Measurements from ENCODE around the gene KATNAL1.

KATNAL1 gene

DNA sequence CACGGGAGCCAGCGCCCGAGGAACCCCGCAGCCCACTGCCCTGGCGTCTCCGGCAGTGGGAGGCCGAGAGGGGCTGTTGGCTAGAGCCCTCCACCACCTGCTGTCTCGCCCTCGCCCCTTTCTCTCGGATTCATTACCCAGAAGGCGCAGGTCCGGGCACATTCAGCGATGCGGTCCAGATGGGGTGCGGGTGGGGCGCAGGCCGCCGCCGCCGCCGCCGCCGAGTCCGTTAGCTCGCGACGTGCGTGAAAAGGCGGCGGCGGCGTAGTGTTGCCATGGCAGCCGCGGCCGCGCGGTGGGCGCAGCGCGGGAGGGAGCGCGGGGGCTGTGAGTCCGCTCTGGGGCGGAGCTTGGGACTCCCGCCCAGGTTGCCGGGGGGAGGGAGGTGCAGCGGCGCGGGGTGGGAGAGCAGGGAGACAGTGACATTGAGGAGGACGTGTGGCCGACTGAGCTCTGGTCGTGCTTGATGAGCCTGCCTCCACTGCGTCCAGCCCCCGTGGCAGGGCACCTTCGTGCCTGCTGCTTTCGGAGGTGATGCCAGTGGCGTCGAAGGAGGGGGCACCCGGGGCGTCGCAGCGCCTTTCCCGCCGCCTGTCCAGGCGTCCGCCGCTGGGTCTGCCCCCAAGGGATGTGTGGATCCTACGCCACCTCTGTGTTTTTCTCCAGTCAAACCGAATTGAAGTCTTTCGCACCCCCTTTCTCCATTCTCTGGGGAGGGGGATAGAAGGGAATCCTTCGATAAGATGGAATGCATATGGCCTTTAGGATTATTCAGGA, at the start of gene KATNAL1:
Gene KATNAL1, minus strand, starts transcription at position 358 of the 777 bp plus-strand sequence. CDS start 23,774 bp downstream, outside the sequence.
- H3K27me3 ChIP-seq, result no peaks in the 10 kb centered on the region
- peaks cover 0 to 11% (median 0%) of the 10 kb centered on the region in 11 experiments; a peak in 2 of 22 replicates for H3K36me3 ChIP-seq
- peak within 1 kb of the TSS; percentile 88 to 98 (median 93) for H3K4me3 ChIP-seq
- H3K4me1 ChIP-seq, result peaks cover 43 to 66% (median 60%) of the 10 kb centered on the region in 10 experiments
- peak within 1 kb of the TSS; percentile 63 to 92 (median 89); a peak in 21 of 22 replicates for H3K27ac ChIP-seq
- peak within 1 kb of the TSS; percentile 80 to 94 (median 87) for H3K4me2 ChIP-seq
- H3K9me3 ChIP-seq (replicated peaks in 1 of 11), result peaks cover 0 to 12% (median 0%) of the 10 kb centered on the region in 11 experiments; a peak in 2 of 22 replicates
- H4K20me1 ChIP-seq, result no peaks in the 10 kb centered on the region; a peak in 1 of 22 replicates
- H3K9ac ChIP-seq, result peak within 1 kb of the TSS; percentile 83 to 94 (median 89)
- TF ChIP-seq Cebpa-rat (IDR thresholded peaks at IDR 0.05), result no peak

DNA sequence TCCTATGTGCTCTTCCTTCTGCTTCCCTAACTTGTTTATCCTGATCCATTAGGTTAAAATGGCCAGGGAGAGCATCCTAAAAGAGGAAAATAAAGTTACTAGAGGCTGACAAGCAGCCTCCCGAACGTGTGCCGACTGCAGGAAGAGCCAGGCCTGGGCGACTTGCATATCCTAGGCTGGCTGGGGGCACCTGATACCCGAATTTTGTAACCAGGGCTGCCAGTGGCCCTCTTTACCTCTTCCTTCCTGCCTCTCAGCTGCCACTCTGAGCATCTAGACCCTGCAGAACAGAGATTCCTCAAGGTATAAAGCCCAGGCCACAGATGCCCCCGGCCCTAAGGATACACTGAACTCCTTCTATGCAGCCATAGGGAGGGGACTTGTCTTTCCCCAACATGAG, 48.5 kb upstream of the KATNAL1 start:
- Histone ChIP-seq H3K9ac (peak overlapping the region in 9 of 11 experiments; percentile 12 to 76 (median 48); a peak in 14 of 22 replicates), H3K4me3 (peak overlapping the region in 6 of 10 experiments; percentile 3 to 33 (median 22); a peak in 6 of 20 replicates), H3K36me3 (peaks cover 0 to 78% (median 19%) of the 10 kb centered on the region in 11 experiments; a peak in 17 of 22 replicates), H3K4me1 (peaks cover 28 to 85% (median 64%) of the 10 kb centered on the region in 10 experiments), H3K27ac (peak overlapping the region in 8 of 11 experiments; percentile 21 to 78 (median 66); a peak in 14 of 22 replicates), H4K20me1 (peaks cover 0 to 6% (median 0%) of the 10 kb centered on the region in 11 experiments; a peak in 1 of 22 replicates), H3K27me3 (no peaks in the 10 kb centered on the region), H3K9me3 (replicated peaks in 1 of 11) (peaks cover 16 to 23% (median 17%) of the 10 kb centered on the region in 11 experiments), H3K4me2 (peak overlapping the region; percentile 54 to 97 (median 89))
- TF ChIP-seq Cebpa-rat (IDR thresholded peaks at IDR 0.05), result no peak

DNA sequence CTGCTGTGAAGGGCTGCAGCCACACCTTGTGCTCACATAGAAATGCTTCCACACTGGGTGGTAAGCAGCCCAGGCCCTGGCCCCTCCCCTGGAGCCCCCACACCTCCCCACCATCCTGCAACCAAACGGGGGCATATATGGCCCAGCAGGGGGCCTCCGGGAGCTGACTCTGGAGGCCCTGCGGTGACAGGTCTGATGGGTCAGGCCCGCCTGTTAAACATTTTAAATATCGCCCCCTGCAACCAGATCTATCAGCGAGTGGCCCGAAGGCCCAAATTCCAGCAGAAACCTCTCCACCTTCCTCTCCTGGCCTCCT, 48.0 kb upstream of the KATNAL1 start:
- H3K27ac ChIP-seq, result peak overlapping the region in 8 of 11 experiments; percentile 21 to 78 (median 66); a peak in 14 of 22 replicates
- H3K4me2 ChIP-seq, result peak overlapping the region; percentile 54 to 97 (median 89)
- peak overlapping the region in 9 of 11 experiments; percentile 15 to 76 (median 48); a peak in 15 of 22 replicates for H3K9ac ChIP-seq
- TF ChIP-seq Cebpa-rat (IDR thresholded peaks at IDR 0.05), result no peak
- H3K36me3 ChIP-seq, result peaks cover 0 to 78% (median 18%) of the 10 kb centered on the region in 11 experiments; a peak in 17 of 22 replicates
- H3K4me3 ChIP-seq, result peak overlapping the region in 7 of 10 experiments; percentile 11 to 38 (median 24); a peak in 8 of 20 replicates
- peaks cover 27 to 80% (median 59%) of the 10 kb centered on the region in 10 experiments for H3K4me1 ChIP-seq
- peaks cover 16 to 22% (median 17%) of the 10 kb centered on the region in 11 experiments for H3K9me3 ChIP-seq (replicated peaks in 1 of 11)
- H3K27me3 ChIP-seq, result no peaks in the 10 kb centered on the region
- peaks cover 0 to 6% (median 0%) of the 10 kb centered on the region in 11 experiments; a peak in 1 of 22 replicates for H4K20me1 ChIP-seq

DNA sequence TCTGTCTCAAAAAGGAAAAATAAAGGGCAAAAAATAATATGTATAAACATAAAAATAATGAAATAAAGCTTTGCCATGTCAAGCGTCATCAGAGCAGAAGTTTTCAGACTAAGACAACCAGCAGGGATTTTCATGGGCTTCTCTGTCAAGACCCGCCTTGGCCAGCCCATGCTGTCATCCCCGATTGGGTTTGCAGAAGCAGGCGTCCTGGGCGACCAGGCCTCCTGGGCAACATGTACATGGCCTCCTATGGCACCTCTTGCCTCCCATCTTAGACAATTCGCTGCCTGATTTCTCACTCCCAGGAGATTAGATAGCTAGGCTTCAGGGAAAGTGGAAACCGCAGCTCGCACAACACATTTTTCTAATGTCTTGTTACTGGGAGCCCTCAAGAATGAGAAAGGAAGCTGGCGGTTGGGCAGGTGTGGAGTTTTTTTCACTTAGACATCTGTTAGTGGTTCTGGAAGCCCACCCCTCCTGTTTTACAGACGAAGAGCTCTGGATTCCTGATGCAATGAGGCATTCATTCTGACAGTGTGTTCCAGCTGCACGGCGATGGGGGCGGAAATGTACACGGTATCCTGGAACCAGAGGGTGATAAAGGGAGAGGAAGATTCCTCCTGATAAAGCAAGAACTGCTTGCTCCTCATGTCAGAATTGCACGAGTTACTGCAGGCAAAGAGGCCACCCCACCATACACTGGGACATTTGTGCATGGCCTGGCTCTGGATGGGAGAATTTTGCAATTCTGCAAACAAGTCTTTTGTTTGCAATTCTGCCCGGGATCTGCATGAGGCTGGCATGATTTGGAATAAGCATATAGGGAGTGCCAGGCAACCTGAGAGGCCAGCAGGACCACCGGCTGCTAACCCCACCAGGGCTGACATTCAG, 47.4 kb upstream of the KATNAL1 start:
- H3K4me3 ChIP-seq, result peak overlapping the region in 6 of 10 experiments; percentile 11 to 38 (median 26); a peak in 8 of 20 replicates
- peak overlapping the region; percentile 54 to 97 (median 89) for H3K4me2 ChIP-seq
- peaks cover 0 to 6% (median 0%) of the 10 kb centered on the region in 11 experiments; a peak in 1 of 22 replicates for H4K20me1 ChIP-seq
- peak in 3 of 11 experiments; percentile 41 to 83 (median 64); a peak in 7 of 22 replicates for TF ChIP-seq Cebpa-rat (IDR thresholded peaks at IDR 0.05)
- peak overlapping the region in 8 of 11 experiments; percentile 15 to 76 (median 49); a peak in 16 of 22 replicates for H3K9ac ChIP-seq
- peaks cover 0 to 78% (median 23%) of the 10 kb centered on the region in 11 experiments; a peak in 18 of 22 replicates for H3K36me3 ChIP-seq
- no peaks in the 10 kb centered on the region for H3K27me3 ChIP-seq
- H3K27ac ChIP-seq, result peak overlapping the region in 7 of 11 experiments; percentile 50 to 78 (median 71); a peak in 14 of 22 replicates
- peaks cover 21 to 74% (median 53%) of the 10 kb centered on the region in 10 experiments for H3K4me1 ChIP-seq
- H3K9me3 ChIP-seq (replicated peaks in 1 of 11), result peaks cover 16 to 23% (median 19%) of the 10 kb centered on the region in 11 experiments

DNA sequence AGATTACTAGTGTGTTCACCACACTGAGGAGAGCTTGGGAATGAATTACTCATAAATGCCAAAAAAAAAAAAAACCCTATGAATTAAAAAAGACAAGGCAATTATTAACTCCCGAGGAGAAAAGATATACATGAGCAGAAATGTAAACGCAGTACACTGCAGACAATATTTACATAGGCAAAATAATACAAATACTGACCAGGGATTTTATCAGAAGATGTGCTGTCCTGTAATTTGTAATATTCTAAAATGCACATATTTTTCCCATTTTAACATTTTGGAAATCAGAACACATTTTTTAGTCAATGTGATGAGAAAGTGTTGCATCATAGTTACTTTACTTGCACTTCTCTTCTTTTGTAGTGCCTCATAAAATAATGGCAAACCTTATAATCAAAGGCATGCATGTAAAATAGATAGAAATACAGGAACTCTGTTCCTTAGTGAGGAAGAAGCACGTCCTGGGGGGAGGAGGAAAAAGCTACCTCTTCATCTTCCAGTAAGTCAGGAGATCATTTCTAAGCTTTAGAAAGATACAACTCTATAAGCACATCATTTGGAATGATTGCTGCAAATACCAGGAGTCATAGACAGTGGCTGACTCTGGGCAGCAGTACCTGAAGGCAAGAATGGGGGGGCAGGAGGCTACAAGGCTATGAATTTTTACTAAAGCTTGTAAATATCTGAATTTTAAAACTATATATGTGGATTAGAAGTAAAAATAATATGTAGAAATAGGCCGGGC, 46.3 kb upstream of the KATNAL1 start:
- Histone ChIP-seq H3K27me3 (no peaks in the 10 kb centered on the region), H3K4me1 (peaks cover 15 to 63% (median 44%) of the 10 kb centered on the region in 10 experiments), H3K9me3 (replicated peaks in 1 of 11) (peaks cover 16 to 24% (median 19%) of the 10 kb centered on the region in 11 experiments), H3K9ac (peak overlapping the region in 1 of 11 experiments; percentile 53; a peak in 1 of 22 replicates), H3K4me2 (peak overlapping the region in 8 of 11 experiments; percentile 79 to 97 (median 91); a peak in 15 of 22 replicates), H3K36me3 (peaks cover 0 to 78% (median 29%) of the 10 kb centered on the region in 11 experiments; a peak in 18 of 22 replicates), H4K20me1 (peaks cover 0 to 6% (median 0%) of the 10 kb centered on the region in 11 experiments; a peak in 1 of 22 replicates), H3K4me3 (no peak overlapping the region), H3K27ac (peak overlapping the region in 3 of 11 experiments; percentile 55 to 78 (median 63); a peak in 5 of 22 replicates)
- TF ChIP-seq Cebpa-rat (IDR thresholded peaks at IDR 0.05), result peak in 2 of 11 experiments; percentile 43 to 53; a peak in 2 of 22 replicates

DNA sequence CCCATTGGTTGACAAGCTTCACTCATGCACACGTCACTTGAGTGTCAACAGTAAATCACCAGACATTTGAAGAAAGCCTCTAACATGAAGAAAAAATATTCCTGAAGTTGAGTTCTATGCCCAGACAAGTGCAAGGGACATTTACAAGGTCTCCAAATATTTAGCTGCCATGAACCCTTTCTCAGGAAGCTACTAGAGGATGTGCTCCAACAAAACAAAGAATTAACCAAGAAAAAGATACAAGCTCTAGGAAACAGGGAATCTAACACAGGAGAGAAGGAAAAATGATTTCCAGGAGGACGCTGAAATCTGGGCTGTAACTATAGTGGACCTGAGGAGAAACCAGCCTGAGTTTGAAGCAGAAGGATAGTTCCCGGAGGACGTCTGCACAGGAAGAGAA, 45.7 kb upstream of the KATNAL1 start:
- H3K36me3 ChIP-seq, result peaks cover 0 to 78% (median 29%) of the 10 kb centered on the region in 11 experiments; a peak in 18 of 22 replicates
- no peaks in the 10 kb centered on the region for H3K27me3 ChIP-seq
- peaks cover 0 to 6% (median 0%) of the 10 kb centered on the region in 11 experiments; a peak in 1 of 22 replicates for H4K20me1 ChIP-seq
- TF ChIP-seq Cebpa-rat (IDR thresholded peaks at IDR 0.05), result no peak
- H3K4me1 ChIP-seq, result peaks cover 15 to 64% (median 43%) of the 10 kb centered on the region in 10 experiments
- H3K4me3 ChIP-seq, result no peak overlapping the region
- peaks cover 16 to 24% (median 19%) of the 10 kb centered on the region in 11 experiments for H3K9me3 ChIP-seq (replicated peaks in 1 of 11)
- no peak overlapping the region for H3K4me2 ChIP-seq
- no peak overlapping the region for H3K27ac ChIP-seq
- H3K9ac ChIP-seq, result no peak overlapping the region

DNA sequence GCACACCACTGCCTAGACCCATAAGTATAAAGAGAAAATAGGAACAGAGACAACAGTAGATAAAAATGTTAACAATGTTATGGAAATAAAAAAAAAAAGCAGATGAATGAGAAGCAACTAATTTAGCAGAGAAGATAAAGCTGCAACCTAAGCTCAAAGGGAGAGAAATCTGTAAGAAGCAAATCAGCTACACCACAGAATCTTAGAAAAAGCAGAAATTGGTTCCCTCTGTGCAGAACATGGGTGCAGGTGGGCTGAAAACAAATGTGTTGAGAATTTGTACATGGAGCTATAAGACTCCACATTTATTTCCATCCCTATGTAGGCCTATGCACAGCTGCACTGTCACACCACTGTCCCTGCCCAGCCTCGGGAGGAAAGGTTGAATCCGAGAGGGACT, 44.8 kb upstream of the KATNAL1 start:
- TF ChIP-seq Cebpa-rat (IDR thresholded peaks at IDR 0.05), result no peak
- H3K4me1 ChIP-seq, result peaks cover 15 to 62% (median 35%) of the 10 kb centered on the region in 10 experiments
- peaks cover 16 to 24% (median 19%) of the 10 kb centered on the region in 11 experiments for H3K9me3 ChIP-seq (replicated peaks in 1 of 11)
- H3K27me3 ChIP-seq, result no peaks in the 10 kb centered on the region
- peaks cover 0 to 6% (median 0%) of the 10 kb centered on the region in 11 experiments; a peak in 1 of 22 replicates for H4K20me1 ChIP-seq
- H3K4me2 ChIP-seq, result peak overlapping the region in 2 of 11 experiments; percentile 2 to 5; a peak in 2 of 22 replicates
- H3K36me3 ChIP-seq, result peaks cover 0 to 78% (median 29%) of the 10 kb centered on the region in 11 experiments; a peak in 18 of 22 replicates
- H3K27ac ChIP-seq, result no peak overlapping the region
- H3K9ac ChIP-seq, result no peak overlapping the region
- H3K4me3 ChIP-seq, result no peak overlapping the region
